HCT116 (cell line): ENCODE results near the gene MRPS34. TPM values are rescaled to one million over a fixed set of nuclear protein-coding genes. Genes with fewer than 3 reads are reported as not detected.

Experiments used
- ATAC-seq: fragments of 200-7000 bp; cut with Tn5 transposase; 2 replicates; pipeline ENCODE4 v1.9.1; 2020; ENCODE audit warnings: mild to moderate bottlenecking, moderate library complexity
- BruUV-seq: library from RNA; stranded (reverse); fragments of 400-500 nt; replicated peaks from 2 replicates; lab custom pipeline; 2021; lab: Mats Ljungman, UMichigan
- CTCF ChIA-PET: fragments of 300-600 bp; sonication (Branson Sonifier 250); formaldehyde crosslinking; loops from one replicate; lab custom pipeline; 2021; ENCODE audit warnings: antibody characterized with exemption; lab: Charles Lee
- POLR2A ChIA-PET: fragments of 300-600, 350-600 bp; sonication (Branson Sonifier 250); formaldehyde crosslinking; loops from one replicate; lab custom pipeline; 2021; ENCODE audit warnings: antibody characterized with exemption; lab: Charles Lee
- RAD21 ChIA-PET, 2 experiments: fragments of 300-600 bp; sonication (Branson Sonifier 250); formaldehyde crosslinking; loops; one replicate each; lab custom pipeline; 2023; ENCODE audit warnings: low total read pairs in 2 of 2; ENCODE audit not compliant: uncharacterized antibody in 2 of 2, unreplicated experiment in 2 of 2, low non-redundant PET in 1 of 2; lab: Charles Lee
- DNase-seq: peaks from one replicate; pipeline ENCODE4 v3.0.0-alpha.2; 2010; ENCODE audit warnings: low read depth, low spot score
- H2AFZ ChIP-seq: fragments of 200-600 bp; shearing (Covaris generic), sonication (generic); 2 replicates; pipeline ENCODE4 v1.6.1; 2017; ENCODE audit warnings: low read depth, mixed run types, mixed read lengths, antibody characterized with exemption, low read length; ENCODE audit not compliant: poor library complexity, severe bottlenecking
- H3K27ac ChIP-seq: 2 replicates; pipeline ENCODE4 v1.5.1; 2012; ENCODE audit warnings: low read depth, low read length
- H3K27me3 ChIP-seq: fragments of 200-600 bp; sonication (generic); 2 replicates; pipeline ENCODE4 v1.6.1; 2016; ENCODE audit warnings: mixed run types, low read length, mixed read lengths; ENCODE audit not compliant: insufficient read depth
- H3K36me3 ChIP-seq, 2 experiments: fragments of 200-500 bp in 1 of 2; fragments of 200-600 bp in 1 of 2; sonication (Bioruptor generic) in 1 of 2; sonication (generic) in 1 of 2; 2 replicates each; pipeline versions ENCODE4 v1.5.1 to v1.6.1; 2014 to 2016; ENCODE audit warnings: low read length in 2 of 2, inconsistent platforms in 1 of 2, mixed read lengths in 1 of 2, mixed run types in 1 of 2; ENCODE audit not compliant: insufficient read depth in 2 of 2, control insufficient read depth in 1 of 2
- H3K4me1 ChIP-seq, 2 experiments: fragments of 200-600 bp in 1 of 2; sonication (generic) in 1 of 2; 2 replicates each; pipeline versions ENCODE4 v1.5.1 to v1.6.1; 2012 to 2017; ENCODE audit warnings: low read length in 2 of 2, inconsistent platforms in 1 of 2, mild to moderate bottlenecking in 1 of 2, mixed read lengths in 1 of 2, mixed run types in 1 of 2, moderate library complexity in 1 of 2; ENCODE audit not compliant: insufficient read depth in 2 of 2, control insufficient read depth in 1 of 2
- H3K4me2 ChIP-seq: fragments of 200-600 bp; sonication (generic); 2 replicates; pipeline ENCODE4 v1.6.1; 2017; ENCODE audit warnings: mixed run types, low read length, mixed read lengths
- H3K4me3 ChIP-seq, 2 experiments: fragments of 200-600 bp in 1 of 2; sonication (generic) in 1 of 2; replicated peaks in 1 of 2; 2 replicates each; pipeline ENCODE4 v1.5.1; 2011 to 2016; ENCODE audit warnings: low read length in 2 of 2, control low read depth in 1 of 2, low read depth in 1 of 2, mild to moderate bottlenecking in 1 of 2, mixed read lengths in 1 of 2, mixed run types in 1 of 2
- H3K79me2 ChIP-seq: fragments of 200-600 bp; sonication (generic); 2 replicates; pipeline ENCODE4 v1.6.1; 2017; ENCODE audit warnings: mild to moderate bottlenecking, mixed run types, low read length, moderate library complexity, mixed read lengths; ENCODE audit not compliant: insufficient read depth
- H3K9ac ChIP-seq: fragments of 200-600 bp; sonication (generic); 2 replicates; pipeline ENCODE4 v1.6.1; 2016; ENCODE audit warnings: low read length, mixed read lengths
- H3K9me2 ChIP-seq: fragments of 200-600 bp; sonication (generic), shearing (Covaris generic); 2 replicates; pipeline ENCODE4 v1.6.1; 2017; ENCODE audit warnings: mixed run types, mild to moderate bottlenecking, moderate library complexity; ENCODE audit not compliant: insufficient read depth
- H3K9me3 ChIP-seq, 2 experiments: fragments of 200-500 bp in 1 of 2; fragments of 200-600 bp in 1 of 2; sonication (Bioruptor generic) in 1 of 2; sonication (generic) in 1 of 2; 2 replicates each; pipeline ENCODE4 v1.6.1; 2014 to 2017; ENCODE audit warnings: low read length in 2 of 2, mixed read lengths in 2 of 2, inconsistent platforms in 1 of 2, low read depth in 1 of 2, mild to moderate bottlenecking in 1 of 2, mixed run types in 1 of 2, moderate library complexity in 1 of 2; ENCODE audit not compliant: control insufficient read depth in 1 of 2, insufficient read depth in 1 of 2
- H4K20me1 ChIP-seq: fragments of 200-600 bp; sonication (generic), shearing (Covaris generic); 2 replicates; pipeline ENCODE4 v1.6.1; 2017; ENCODE audit warnings: mixed run types, mild to moderate bottlenecking, moderate library complexity; ENCODE audit not compliant: insufficient read depth
- CBX3 ChIP-seq: IDR thresholded peaks from 2 replicates; pipeline ENCODE4 v1.6.1; 2012; ENCODE audit warnings: low read depth
- CEBPB ChIP-seq: IDR thresholded peaks from 2 replicates; pipeline ENCODE4 v1.6.1; 2012; ENCODE audit warnings: low read depth
- EZH2 ChIP-seq: fragments of 200-600 bp; sonication (generic); IDR thresholded peaks from 2 replicates; pipeline ENCODE4 v1.6.1; 2017; ENCODE audit warnings: antibody characterized with exemption, mixed run types
- EZH2phosphoT487 ChIP-seq: fragments of 200-600 bp; IDR thresholded peaks from 2 replicates; pipeline ENCODE4 v1.6.1; 2018; ENCODE audit warnings: antibody characterized with exemption, borderline replicate concordance
- JUND ChIP-seq: IDR thresholded peaks from 2 replicates; pipeline ENCODE4 v1.6.1; 2012
- POLR2A ChIP-seq: IDR thresholded peaks from 2 replicates; pipeline ENCODE4 v1.7.0; 2011; ENCODE audit warnings: borderline replicate concordance; ENCODE audit not compliant: insufficient read depth, insufficient read length; ENCODE audit errors: extremely low read depth
- SIN3A ChIP-seq: IDR thresholded peaks from 2 replicates; pipeline ENCODE4 v1.6.1; 2012; ENCODE audit warnings: low read depth
- SP1 ChIP-seq: IDR thresholded peaks from 2 replicates; pipeline ENCODE4 v1.6.1; 2012; ENCODE audit warnings: low read depth
- TCF7L2 ChIP-seq: IDR thresholded peaks from 2 replicates; pipeline ENCODE4 v1.7.0; 2011; ENCODE audit warnings: borderline replicate concordance, inconsistent platforms; ENCODE audit not compliant: insufficient read depth, insufficient read length; ENCODE audit errors: extremely low read depth
- ZNF274 ChIP-seq: fragments of 200-500 bp; sonication (Bioruptor generic); IDR thresholded peaks from 2 replicates; pipeline ENCODE4 v1.6.1; 2014; ENCODE audit warnings: mild to moderate bottlenecking, low read depth, low read length, inconsistent platforms
- intact Hi-C: fragments of 100-400 bp; cut with micrococcal nuclease; formaldehyde crosslinking; loops from 2 replicates; pipeline ENCODE4 v1.10.0; 2022
- total RNA-seq: library from RNA; stranded (reverse); gene quantifications from one replicate; pipeline ENCODE4 v1.2.1, GENCODE V29; 2021; ENCODE audit not compliant: unreplicated experiment
- TF ChIP-seq, protein P1 (sequence below): IDR thresholded peaks from 2 replicates; pipeline ENCODE4 v1.6.1; 2011; ENCODE audit warnings: mild to moderate bottlenecking, low read length, moderate library complexity; ENCODE audit not compliant: insufficient replicate concordance; ENCODE audit errors: extremely low read depth

MRPS34 gene
- total RNA-seq, 1 experiment from 2014 or later, result 200 TPM

GRCh38 chr16:1774448-1774780, 1.5 kb upstream of the MRPS34 start:
- Histone ChIP-seq H3K4me3 (peak overlapping the region; percentile 88 to 97), H3K36me3 (peaks cover 0 to 8% of the 10 kb centered on the region in 2 experiments; a peak in 3 of 4 replicates), H4K20me1 (peaks cover 5% of the 10 kb centered on the region; the same call in 1 of the 2 replicates), H3K4me2 (peak overlapping the region; percentile 100), H3K27me3 (no peaks in the 10 kb centered on the region), H3K9me3 (no peaks in the 10 kb centered on the region), H3K79me2 (peaks cover 52% of the 10 kb centered on the region), H3K4me1 (peaks cover 13 to 25% of the 10 kb centered on the region in 2 experiments), H3K9me2 (no peaks in the 10 kb centered on the region), H3K27ac (peak overlapping the region; percentile 95), H2AFZ (no peak overlapping the region), H3K9ac (peak overlapping the region; percentile 93)
- ChIA-PET RAD21 (no interaction called here), POLR2A (no interaction called here), CTCF (interaction anchor here (1.3 to 1.7 kb wide), 2 partner anchors 8 to 68 kb away, joined by 3 to 9 read pairs; partner anchors contain the start of genes MAPK8IP3, NUBP2 and SPSB3)
- BruUV-seq, result no TSS peak
- ATAC-seq (no peak), DNase-seq (no peak)
- no peak for TF ChIP-seq CEBPB
- intact Hi-C loops, result no loop called here

- Histone ChIP-seq H2AFZ (no peak overlapping the region), H3K9me2 (no peaks in the 10 kb centered on the region), H3K4me3 (peak overlapping the region; percentile 88 to 97), H3K4me2 (peak overlapping the region; percentile 100), H3K27ac (peak overlapping the region; percentile 95), H3K4me1 (peaks cover 14 to 29% of the 10 kb centered on the region in 2 experiments), H3K9ac (peak overlapping the region; percentile 93), H3K36me3 (peaks cover 0 to 8% of the 10 kb centered on the region in 2 experiments; a peak in 3 of 4 replicates), H3K9me3 (no peaks in the 10 kb centered on the region), H3K27me3 (no peaks in the 10 kb centered on the region), H3K79me2 (peaks cover 52% of the 10 kb centered on the region), H4K20me1 (peaks cover 5% of the 10 kb centered on the region; the same call in 1 of the 2 replicates)
- TF ChIP-seq CBX3 (no peak), EZH2phosphoT487 (no peak), POLR2A (no peak), CEBPB (no peak), EZH2 (no peak), SP1 (no peak), SIN3A (no peak), TCF7L2 (no peak), JUND (no peak), ZNF274 (no peak)
- TF ChIP-seq, protein P1, sequence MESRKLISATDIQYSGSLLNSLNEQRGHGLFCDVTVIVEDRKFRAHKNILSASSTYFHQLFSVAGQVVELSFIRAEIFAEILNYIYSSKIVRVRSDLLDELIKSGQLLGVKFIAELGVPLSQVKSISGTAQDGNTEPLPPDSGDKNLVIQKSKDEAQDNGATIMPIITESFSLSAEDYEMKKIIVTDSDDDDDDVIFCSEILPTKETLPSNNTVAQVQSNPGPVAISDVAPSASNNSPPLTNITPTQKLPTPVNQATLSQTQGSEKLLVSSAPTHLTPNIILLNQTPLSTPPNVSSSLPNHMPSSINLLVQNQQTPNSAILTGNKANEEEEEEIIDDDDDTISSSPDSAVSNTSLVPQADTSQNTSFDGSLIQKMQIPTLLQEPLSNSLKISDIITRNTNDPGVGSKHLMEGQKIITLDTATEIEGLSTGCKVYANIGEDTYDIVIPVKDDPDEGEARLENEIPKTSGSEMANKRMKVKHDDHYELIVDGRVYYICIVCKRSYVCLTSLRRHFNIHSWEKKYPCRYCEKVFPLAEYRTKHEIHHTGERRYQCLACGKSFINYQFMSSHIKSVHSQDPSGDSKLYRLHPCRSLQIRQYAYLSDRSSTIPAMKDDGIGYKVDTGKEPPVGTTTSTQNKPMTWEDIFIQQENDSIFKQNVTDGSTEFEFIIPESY, result no peak
- CTCF ChIA-PET, result interaction anchor here (1.3 to 1.7 kb wide), 2 partner anchors 9 to 68 kb away, joined by 3 to 9 read pairs; partner anchors contain the start of genes MAPK8IP3, NUBP2 and SPSB3
- TSS peak; percentile 20 for BruUV-seq
- ATAC-seq, result no peak
- RAD21 ChIA-PET, result no interaction called here
- no peak for DNase-seq
- intact Hi-C loops, result loop anchor here (1.0 kb wide), 1 partner anchor 8 kb away; the partner anchor contains the start of genes NUBP2 and SPSB3
- POLR2A ChIA-PET, result no interaction called here
Measured at GRCh38 chr16:1773703-1774447, 941 bp upstream of the MRPS34 start.
